GM12872 (cell line): ENCODE measurements around the gene KIAA0513.

Source experiments
- TF ChIP-seq, protein P1 (sequence below): IDR thresholded peaks from 3 replicates; pipeline ENCODE4 v1.5.1; 2011; ENCODE audit warnings: low read depth, mild to moderate bottlenecking, low read length, moderate library complexity; ENCODE audit not compliant: insufficient read depth

KIAA0513 gene

DNA sequence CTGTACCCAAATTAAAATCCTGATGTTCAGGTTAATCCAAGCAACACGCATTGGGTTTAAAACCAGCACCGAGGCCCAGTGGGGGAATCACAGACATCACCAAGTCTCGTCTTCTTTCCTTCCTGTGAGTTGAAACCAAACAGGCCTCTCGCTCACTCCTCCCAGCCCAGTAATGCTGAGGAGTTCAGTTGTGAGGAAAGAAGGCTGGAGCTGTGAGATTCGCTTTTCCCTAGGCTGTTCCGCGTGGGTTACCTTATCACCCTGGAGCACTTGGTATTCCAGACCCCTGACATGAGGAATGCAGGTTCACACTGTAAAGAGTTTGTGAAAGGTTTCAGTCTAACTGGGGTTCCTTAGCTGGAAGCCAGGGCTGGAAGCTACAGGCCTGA, 63.9 kb downstream of the KIAA0513 start:
- TF ChIP-seq, protein P1, sequence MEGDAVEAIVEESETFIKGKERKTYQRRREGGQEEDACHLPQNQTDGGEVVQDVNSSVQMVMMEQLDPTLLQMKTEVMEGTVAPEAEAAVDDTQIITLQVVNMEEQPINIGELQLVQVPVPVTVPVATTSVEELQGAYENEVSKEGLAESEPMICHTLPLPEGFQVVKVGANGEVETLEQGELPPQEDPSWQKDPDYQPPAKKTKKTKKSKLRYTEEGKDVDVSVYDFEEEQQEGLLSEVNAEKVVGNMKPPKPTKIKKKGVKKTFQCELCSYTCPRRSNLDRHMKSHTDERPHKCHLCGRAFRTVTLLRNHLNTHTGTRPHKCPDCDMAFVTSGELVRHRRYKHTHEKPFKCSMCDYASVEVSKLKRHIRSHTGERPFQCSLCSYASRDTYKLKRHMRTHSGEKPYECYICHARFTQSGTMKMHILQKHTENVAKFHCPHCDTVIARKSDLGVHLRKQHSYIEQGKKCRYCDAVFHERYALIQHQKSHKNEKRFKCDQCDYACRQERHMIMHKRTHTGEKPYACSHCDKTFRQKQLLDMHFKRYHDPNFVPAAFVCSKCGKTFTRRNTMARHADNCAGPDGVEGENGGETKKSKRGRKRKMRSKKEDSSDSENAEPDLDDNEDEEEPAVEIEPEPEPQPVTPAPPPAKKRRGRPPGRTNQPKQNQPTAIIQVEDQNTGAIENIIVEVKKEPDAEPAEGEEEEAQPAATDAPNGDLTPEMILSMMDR, result no peak

DNA sequence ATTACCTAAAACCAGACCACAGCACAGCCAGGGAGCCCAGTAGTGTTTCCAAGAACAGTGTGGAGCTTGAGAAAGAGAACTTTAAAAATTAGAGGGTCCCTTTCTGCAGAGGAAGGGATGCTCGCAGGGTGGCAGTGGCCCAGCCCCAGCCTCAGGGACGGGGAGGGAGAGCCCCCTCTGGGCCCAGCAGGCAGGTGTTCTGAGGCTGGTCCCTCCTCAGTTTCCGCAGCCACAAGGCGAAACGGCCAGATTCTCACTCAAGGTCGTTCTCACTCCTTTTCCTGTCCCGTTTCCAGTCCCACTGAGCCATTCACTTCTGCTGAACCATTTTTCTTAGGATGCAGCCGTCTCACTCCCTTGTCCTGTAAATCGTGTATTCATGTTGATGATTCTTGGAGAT, 64.7 kb downstream of the KIAA0513 start:
- TF ChIP-seq, protein P1, result no peak

DNA sequence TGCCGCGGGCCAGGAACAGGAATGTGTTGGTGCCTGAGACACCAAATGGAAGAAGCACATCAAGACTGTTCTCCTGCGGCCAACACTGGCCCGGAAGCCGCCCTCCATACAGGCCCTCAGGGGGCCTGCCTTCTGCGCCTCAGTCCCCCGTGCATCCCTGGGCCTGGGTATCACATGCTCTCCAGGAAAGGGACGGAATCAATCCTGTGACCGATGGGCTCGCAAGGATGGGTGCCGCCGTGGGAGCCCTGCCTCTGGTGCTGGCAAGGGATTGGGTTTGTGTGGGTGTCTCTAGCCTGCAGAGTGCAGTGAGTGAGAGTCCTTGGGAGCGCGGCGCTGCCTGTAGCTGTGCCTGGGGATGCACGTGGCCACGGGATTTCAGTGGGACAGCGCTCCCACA, 65.3 kb downstream of the KIAA0513 start:
- TF ChIP-seq, protein P1, result no peak

DNA sequence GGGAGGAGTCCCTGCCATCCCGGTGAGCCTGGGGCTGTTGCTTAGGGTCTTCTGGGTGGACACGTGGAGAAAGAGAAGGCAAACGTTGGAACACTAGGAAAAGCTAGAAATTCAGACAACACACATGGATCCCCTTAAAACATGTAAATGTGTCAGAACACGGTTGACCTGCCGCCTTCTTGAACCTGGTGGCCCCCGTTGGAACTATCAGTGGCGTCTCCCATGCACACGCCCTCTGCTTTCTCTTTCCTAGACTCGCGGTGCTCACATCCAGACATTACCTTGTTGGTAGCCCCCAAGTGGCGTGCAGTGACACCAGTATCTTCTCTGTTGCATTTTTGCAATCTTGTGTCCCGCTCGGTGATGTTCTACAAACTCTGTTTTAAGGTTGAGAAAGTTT, 66.1 kb downstream of the KIAA0513 start:
- TF ChIP-seq, protein P1, result no peak

GRCh38 chr16:85094176-85094805, 66.7 kb downstream of the KIAA0513 start:
- TF ChIP-seq, protein P1, result no peak

DNA sequence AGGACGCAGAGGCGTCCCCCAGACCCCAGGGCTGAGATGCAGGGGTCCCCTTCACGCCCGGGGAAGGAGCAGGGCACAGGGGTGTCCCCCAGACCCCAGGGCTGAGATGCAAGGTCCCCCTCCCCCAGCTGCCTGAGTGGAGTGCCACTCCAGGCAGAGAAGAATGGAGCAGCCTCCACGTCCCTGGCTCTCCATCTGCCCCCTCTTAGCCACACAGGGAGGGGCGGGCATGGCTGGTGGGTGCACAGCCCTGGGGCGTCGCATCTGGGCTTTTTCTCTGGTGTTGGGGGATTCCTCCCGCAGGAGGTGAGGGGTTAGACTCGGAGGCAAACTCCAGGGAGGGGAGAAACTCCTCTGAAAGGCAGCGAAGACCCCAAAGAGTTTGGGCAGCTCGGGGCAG, 67.2 kb downstream of the KIAA0513 start:
- TF ChIP-seq, protein P1, result no peak

GRCh38 chr16:85096921-85097320, 69.3 kb downstream of the KIAA0513 start:
- TF ChIP-seq, protein P1, result no peak
